ENCODE measurements around the gene FSD1.

Gene FSD1

DNA sequence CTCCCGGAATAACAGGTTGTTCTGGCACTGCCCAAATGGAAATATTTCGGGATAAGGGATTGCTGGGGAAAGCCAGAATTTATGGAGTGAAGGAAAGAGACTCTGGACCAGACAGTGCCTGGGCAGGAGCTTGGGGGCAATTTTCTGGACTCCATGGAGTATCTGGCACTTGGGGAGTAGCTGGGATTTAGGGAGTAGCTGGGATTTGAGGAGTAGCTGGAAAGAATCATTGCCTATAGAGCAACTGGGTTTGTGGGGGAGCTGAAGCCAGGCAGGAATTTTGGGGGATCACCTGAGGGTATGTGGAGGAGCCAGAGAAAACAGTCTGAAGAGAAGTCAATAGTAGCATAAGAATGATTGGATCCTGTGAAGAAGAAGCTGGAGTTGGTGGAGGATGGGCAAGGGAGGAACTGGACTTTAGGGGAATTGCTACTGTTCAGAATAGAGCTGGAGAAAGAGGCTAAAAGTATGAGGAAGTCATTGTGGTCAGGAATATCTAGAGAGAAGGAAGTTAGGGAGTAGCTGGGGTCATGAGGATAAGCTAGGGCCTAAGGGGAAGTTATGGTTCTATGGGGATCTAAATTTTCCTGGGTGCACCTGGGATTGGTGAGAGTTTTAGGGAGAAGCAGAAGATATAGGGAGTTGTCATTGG lies 14.8 kb downstream of the FSD1 start:
- DNase-seq (ENCODE audit: low read depth in 3 of 3), result no peak

DNA sequence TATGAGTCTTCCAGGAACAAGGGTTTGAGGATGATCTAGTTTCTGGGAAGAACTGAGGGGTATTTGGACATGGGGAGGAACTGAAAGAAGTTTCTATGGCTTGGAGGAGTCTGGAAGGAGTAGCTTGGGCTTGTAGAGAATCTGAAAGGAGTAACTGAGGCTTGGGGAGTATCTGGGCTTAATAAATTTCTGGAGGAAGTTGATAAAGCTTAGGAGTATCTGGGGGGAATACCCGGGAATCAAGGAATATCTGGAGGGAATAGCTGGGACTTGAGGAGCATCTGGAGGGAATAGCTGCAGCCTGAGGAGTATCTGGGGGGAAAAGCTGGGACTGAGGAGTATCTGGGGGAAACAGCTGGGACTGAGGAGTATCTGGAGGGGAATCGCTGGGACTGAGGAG lies 16.0 kb downstream of the FSD1 start:
- DNase-seq (ENCODE audit: low read depth in 3 of 3), result no peak

DNA sequence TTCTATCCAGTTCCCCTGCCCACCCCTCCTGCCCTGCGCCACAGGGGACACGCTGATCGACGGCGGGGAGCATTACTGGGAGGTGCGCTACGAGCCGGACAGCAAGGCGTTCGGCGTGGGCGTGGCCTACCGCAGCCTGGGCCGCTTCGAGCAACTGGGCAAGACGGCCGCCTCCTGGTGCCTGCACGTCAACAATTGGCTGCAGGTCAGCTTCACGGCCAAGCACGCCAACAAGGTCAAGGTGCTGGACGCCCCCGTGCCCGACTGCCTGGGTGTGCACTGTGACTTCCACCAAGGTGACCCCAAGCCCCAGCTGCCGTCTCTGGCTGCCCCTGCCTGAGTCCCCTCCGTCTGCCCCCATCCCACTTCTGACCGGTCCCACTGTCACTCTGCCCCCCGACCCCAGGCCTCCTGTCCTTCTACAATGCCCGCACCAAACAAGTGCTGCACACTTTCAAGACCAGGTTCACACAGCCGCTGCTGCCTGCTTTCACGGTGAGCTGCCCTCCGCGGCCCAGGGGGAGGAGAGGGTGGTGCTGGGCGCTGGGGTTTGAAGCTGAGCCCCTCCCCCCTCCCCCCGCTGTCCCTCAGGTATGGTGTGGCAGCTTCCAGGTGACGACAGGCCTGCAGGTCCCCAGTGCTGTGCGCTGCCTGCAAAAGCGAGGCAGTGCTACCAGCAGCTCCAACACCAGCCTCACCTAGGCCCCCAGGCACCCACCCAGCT lies 18.7 kb downstream of the FSD1 start:
- DNase-seq (ENCODE audit: low read depth in 3 of 3), result no peak

DNA sequence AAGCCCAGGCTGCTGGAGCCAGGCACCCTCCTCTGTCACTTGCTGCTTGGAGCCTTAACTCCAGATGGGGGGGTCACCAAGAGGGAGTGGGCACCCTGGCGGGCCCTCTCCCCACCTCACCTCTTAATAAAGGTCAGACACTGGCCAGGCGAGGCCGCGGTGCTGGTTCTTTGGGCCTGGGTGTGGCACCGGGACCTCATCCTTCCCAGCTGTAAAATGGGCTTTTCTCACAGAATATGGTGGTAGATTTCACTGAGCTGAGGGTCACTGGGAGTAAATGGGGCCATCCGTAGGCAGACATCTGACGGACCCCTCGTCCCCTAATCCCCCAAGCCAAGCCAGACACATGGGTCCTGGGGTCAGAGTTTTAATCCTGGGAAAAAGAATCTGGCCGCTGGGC lies 19.3 kb downstream of the FSD1 start:
- no peak for DNase-seq (ENCODE audit: low read depth in 3 of 3)

DNA sequence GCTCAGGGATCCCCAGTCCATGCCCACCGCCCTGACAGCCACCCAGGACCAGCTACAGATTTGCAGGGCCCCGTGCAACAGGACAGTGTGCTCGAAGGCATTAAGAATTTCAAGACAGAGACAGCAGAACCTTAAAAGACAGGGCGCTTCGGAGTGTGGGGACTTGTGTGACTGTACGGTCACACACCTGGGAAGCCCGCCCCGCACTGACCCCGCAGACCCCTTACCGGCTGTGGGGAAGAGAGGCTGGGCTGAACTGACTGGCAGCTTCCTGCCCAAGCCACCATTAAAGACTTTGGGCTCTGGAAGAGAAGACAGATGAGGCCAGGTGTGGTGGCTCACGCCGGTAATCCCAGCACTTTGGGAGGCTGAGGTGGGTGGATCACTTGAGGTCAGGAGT lies 19.8 kb downstream of the FSD1 start:
- DNase-seq (ENCODE audit: low read depth in 3 of 3), result no peak

DNA sequence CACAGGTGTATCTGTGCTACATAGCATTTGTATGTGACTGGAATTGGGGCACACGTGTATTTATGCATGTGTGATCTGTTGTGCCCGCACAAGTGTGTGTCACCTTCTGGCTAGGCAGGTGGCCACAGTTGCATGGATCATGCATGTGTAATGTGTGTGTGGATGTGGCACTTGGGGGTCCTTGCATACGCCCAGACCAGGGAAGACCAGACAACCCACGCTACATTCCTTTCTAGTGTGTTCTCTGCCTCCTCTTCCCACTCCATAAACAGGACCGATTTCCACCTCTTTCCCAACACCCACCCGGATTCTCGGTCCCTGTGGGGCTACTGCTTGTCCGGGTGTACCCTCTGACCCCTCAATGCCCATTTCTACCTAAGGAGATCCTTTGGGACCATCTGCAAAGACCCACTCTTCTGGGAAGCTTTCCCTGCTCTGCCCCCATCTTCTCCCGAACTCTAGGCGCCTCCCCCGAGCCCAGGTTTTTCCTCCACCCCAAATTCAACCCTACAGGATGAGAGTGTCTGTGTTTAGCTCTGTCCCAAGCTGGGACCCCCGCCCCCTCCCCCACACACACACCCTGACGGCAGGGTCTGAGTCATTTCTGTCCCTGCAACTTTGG lies 21.9 kb downstream of the FSD1 start:
- no peak for DNase-seq (ENCODE audit: low read depth in 3 of 3)

DNA sequence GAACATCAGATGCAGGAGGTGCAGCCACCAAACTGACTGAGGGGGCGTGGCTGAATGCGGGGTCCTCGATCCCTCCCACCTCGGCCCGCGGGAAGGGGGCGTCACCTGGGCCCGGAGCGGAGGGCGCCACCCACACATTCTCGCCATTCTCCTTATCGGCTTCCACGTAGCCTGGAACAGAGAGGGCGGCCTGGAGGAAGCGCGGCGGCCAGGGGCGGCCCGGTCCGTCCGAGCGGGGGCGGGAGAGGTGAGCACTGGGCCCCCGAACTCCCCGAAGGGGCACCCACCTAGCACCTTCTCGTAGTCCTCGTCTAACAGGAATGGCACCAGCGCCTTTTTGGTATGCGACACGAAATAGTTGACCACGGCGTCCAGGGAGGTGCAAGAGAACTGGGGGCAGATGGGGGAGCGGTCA lies 22.4 kb downstream of the FSD1 start:
- no peak for DNase-seq (ENCODE audit: low read depth in 3 of 3)

DNA sequence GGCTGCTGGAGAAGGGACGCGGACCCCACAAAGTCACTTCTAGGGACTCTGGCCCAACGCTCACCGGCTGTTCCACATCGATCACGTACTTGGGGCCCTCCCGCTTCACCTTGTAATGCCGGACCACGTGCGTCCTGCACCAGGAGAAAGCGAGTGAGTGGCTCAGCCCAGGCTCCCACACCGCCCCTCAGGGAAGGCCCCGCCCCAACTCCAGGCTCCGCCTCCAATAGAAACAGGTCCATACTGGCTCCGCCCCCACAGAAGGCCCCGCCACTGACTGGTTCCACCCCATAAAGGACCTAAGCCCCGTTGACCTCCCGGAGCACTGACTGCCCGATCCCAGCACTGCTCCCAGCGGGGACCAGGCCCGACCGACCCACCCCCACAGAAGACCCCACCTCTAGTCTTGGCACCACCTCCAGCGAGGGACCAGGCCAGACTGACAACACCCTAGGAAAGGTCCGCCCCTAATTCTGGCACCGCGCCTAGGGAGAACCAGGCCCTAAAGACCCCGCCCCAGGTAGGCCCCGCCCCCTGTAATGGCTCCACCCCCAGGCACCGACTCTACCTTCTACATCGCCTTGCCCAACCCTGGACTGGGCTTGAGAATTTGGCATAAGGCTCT lies 23.0 kb downstream of the FSD1 start:
- peak; percentile 26 to 72 (median 58) for DNase-seq (ENCODE audit: low read depth in 3 of 3)

DNA sequence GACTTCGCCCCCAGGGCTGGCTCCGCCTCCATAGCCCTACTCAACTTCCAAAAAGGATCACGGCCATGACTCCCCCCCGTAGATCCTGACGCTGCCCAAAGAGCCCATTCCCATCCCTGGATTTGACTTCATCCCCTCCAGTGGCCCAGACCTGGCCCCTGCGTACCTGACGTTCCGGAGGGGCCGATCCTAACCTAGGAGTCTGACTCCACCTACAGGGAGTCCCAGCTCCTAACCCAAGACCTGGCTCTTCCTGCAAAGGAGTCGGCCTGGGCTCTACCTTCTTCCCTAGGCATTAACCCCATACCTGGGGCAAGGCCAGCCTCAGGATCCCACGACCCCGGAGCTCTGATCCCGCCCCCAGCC lies 23.5 kb downstream of the FSD1 start:
- no peak for DNase-seq (ENCODE audit: low read depth in 3 of 3)

DNA sequence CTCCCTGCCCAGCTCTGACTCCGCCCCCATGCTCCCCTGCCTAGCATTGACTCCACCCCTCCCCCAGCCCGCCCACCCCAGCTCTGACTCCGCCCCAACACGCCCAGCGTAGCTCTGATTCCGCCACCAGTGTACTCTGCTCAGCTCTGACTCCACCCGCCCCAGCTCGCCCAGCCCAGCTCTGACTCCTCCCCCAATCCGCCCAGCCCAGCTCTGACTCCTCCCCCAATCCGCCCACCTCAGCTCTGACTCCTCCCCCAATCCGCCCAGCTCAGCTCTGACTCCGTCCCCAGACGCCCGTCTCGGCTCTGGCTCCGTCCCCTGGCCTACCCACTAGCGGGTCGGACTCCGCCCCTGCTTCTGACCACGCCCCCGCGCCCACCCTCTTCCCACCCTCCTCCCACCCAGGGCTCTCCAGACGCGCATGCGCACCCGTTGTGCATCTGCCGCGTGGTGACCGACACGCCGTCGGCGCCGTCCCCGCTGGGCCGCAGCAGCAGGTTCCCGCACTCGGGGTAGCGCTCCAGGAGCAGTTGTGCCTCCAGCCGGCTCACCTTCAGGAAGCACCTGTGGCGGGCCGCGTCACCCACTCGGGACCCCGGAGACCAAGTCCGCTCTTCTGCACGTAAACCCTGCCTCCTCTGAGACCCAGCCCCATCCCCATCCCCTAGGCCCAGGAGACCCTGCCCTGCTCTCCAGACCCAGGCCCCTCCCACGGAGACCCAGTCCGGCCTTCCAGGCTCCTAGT lies 24.0 kb downstream of the FSD1 start:
- DNase-seq (ENCODE audit: low read depth in 3 of 3), result peak; percentile 94 to 99 (median 98)

DNA sequence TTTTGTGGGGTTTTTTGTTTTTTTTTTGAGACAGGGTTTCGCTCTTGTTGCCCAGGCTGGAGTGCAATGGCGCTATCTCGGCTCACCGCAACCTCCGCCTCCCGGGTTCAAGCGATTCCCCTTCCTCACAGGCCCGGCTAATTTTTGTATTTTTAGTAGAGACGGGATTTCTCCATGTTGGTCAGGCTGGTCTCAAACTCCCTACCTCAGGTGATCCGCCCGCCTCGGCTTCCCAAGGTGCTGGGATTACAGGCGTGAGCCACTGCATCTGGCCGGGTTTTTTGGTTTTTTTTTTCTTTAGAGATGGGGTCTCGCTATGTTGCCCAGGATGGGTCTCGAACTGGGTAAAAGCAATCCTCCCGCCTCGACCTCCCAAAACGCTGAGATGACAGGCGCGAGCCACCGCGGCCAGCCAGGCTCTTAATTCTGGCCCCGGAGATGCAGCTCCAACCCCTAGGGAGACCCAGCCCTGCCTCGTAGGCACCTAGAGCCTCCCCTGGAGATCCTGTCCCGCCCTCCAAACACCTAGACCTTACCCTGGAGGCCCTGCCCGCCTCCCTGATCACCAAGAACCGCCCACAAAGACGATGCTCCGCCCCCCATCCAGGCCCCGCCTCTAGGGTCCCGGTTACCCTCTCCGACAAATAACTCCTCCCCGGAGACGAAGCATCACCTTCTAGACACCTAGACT lies 24.7 kb downstream of the FSD1 start:
- peak in 2 of 3 experiments; percentile 29 to 54 for DNase-seq (ENCODE audit: low read depth in 3 of 3)

DNA sequence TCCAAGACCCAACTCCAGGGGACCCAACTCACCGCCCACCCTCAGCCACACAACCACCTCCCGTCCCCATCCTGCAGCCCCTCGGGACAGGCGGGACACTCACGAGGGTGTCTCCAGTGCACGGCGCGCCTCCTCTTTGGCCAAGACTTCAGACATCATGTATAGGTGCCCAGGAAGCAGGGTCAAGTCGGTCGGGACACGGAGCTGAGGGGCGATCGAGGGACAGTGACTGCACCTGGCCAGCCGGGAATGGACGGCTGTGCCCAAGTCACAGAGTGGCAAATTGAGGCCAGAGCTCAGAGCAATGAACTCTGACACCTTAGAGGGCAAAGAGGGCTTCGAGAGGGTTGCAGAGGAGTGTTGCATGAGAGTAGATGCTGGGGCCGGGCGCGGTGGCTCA lies 25.5 kb downstream of the FSD1 start:
- DNase-seq (ENCODE audit: low read depth in 3 of 3), result no peak

DNA sequence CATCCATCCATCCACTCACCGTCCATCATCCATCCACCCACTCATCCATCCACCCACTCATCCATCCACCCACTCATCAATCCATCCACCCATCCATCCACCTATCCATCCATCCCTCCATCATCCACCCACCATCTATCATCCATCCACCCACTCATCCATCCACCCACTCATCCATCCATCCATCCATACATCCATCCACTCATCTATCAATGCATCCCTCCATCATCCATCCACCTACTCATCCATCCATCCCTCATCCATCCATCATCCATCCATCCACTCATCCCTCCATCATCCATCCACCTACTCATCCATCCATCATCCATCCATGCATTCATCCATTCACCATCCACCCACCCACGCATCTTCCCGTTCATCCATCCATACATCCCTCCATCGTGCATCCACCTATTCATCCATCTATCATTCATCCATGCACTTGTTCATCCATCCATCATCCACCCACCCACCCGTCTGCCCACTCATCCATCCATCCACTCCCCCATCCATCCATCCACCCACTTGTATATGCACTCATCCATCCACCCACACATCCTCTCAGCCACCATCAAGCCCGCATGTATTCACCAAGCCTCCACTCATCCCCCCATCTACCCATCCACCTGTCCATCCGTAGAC lies 30.7 kb downstream of the FSD1 start:
- no peak for DNase-seq (ENCODE audit: low read depth in 3 of 3)

DNA sequence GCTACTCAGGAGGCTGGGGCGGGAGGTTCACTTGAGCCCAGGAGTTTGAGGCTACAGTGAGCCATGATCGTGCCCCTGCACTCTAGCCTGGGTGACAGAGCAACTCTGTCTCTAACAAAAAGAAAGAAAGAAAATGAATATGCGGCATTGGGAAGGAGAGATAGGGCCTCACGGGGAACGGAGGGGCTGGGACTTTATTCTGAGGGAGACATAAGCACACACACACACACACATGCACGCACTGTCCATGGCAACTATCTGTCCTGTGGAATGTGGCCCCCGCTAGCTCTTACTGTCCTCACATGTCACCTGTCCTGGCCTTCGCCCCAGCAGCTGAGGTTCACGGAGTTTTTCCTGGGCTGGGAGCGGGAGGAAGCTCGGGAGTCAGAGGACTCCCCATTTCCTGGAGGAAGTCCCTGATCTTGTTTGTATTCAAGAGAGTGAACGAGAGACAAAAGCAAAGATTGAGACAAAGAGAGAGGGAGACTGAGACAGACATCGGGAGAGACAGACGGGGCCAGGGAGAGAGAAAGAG lies 33.6 kb downstream of the FSD1 start:
- DNase-seq (ENCODE audit: low read depth in 3 of 3), result no peak

DNA sequence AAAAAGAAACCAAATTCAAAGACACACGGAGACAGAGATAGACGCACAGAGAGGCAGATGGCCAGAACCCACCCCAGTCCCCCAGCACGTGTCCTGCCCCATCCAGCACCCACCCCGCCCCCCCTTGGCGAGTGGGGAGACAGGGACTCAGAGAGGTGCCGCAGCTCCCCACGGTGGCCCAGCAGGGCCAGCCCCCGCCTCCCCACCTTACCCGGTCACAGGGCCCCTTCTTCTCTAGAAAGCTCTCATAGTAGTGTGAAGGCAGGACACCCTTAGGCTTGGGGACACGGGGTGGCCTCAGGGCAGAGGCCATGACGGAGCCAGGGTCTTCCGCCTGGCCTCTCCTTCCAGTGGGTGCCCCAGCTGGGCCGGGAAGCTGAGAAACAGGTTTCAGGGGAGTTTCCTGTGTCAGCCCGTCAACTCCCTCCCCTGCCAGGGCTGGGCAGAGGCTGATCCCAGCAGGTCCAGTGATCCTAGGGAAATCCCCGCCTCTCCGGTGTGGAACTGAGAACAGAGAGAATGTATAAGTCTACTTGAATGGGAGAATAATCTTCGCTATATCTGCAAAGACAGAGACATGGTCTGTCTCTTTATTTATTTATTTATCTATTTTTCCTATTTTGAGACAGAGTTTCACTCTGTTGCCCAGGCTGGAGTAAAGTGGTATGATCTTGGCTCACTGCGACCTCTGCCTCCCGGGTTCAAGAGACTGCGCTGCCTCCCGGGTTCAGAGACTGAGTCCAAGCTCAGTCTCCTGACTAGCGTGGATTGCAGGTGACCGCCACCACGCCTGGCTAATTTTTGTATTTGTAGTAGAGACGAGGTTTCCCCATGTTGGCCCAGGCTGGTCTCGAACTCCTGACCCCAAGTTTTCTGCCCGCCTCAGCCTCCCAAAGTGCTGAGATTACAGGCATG lies 34.3 kb downstream of the FSD1 start, which contains the start of gene STAP2:
Gene STAP2, minus strand, starts transcription at position 387 of the 915 bp plus-strand sequence. Its CDS starts 74 bp downstream, at position 313.
- DNase-seq (ENCODE audit: low read depth in 3 of 3), result no peak

DNA sequence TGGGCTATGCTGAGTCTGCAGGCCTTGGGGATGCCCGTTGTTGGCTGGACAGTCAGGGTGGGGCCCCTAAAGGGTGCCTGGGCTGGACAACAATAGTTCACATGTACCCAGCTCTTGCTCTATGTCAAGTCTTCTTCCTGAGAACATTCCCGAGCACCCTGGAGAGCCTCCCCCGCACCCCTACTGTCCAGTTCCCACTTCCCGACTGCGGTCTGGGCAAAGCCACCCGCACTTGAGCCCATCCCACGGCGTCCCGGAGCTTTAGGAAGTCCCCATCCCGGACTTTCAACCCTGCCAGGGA lies 37.9 kb downstream of the FSD1 start:
- DNase-seq (ENCODE audit: low read depth in 3 of 3), result no peak

DNA sequence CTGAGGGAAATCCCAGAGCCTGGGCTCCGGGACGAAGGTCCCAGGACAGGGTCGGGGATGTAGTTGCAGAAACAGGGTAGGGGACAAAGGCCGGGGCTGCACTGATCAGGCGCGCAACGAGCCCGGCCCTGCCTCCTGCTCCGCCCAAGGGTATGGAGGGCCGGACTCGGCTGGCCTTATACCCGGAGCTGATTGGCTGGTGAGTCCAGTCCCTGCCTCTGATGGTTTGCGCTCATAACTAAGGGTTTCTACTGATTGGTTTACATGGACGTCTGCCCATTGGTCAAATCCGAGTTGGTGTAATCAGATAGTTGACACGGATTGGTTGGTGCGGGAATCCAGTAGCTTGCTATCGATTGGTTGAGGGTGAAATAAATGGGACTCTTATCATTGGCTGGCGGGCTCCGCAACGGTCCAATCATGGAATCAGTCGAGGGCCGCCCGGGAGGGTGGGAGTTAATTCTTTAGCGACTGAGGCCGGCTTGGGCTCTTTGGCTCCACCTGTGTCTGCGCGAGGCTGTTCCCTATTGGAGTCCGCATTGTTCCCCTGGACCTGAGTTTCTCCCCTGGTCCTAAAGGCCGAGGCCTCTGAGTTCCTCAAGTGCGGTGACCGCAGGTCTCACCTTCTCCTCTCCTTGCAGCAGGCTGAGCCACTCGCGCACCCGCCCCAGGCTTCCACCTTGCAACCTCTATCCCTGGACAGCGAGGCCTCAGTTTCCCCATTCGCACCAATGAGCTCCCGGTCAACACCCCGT lies 38.4 kb downstream of the FSD1 start:
- peak; percentile 76 to 84 (median 78) for DNase-seq (ENCODE audit: low read depth in 3 of 3)

DNA sequence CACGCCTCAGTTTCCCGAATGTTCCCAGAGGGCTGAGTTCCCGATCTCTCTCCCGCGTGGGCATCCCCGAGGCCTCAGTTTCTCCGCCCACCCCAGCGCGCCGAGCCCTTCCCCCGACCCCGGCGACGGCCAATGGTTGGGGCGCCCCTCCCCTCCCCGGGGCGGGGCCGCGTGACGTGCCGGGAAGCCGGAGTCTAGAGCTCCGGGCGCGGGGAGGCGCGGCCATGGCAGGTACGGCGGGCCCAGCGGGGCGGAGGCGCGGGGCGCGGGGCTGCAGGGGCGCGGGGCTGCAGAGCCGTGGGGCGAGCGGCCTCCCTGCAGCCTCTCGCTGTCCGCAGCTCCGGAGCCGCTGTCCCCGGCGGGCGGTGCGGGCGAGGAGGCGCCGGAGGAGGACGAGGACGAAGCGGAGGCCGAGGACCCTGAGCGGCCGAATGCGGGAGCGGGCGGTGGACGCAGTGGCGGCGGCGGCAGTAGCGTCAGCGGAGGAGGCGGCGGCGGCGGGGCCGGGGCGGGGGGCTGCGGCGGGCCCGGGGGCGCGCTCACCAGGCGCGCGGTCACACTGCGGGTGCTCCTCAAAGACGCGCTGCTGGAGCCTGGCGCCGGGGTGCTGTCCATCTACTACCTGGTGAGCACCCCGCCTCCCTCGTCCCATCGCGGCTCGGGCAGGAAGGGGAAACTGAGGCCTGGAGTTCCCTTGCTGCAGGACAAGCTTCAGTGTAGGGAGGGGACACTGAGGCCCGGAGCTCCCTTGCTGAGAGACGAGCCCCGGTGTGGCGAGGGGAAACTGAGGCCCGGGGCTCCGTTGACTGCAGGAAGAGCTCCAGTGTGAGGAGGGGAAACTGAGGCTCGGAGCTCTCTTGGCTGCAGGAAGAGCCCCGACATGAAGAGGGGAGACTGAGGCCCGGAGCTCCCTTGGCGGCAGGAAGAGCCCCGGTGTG lies 39.2 kb downstream of the FSD1 start, which contains the start of gene MPND:
Gene MPND, plus strand, starts transcription at position 193 of the 938 bp plus-strand sequence. Its CDS starts 32 bp downstream, at position 225.
- DNase-seq (ENCODE audit: low read depth in 3 of 3), result peak; percentile 85 to 94 (median 89)

Measured in stimulated activated CD4-positive, alpha-beta T cell treated with anti-CD3 and anti-CD28 coated beads, TNF-alpha, amount 100 ng/mL, for 4 hours (primary cell).